Activated CD4-positive, alpha-beta memory T cell treated with anti-CD3 and anti-CD28 coated beads, Interleukin-2, amount 10 ng/mL, durations not matched to agents 7 days and 5 days (primary cell): Measurements from ENCODE around the gene LYPD6B. TPM values are rescaled to one million over a fixed set of nuclear protein-coding genes. Genes with fewer than 3 reads are reported as not detected.

Source experiments
- CTCF ChIA-PET: fragments of 350-600 bp; sonication (Branson Sonifier 250); formaldehyde crosslinking; loops from one replicate; lab custom pipeline; 2021; ENCODE audit warnings: antibody characterized with exemption, inconsistent platforms; lab: Charles Lee
- POLR2A ChIA-PET: fragments of 350-600 bp; sonication (Branson Sonifier 250); formaldehyde crosslinking; loops from one replicate; lab custom pipeline; 2021; ENCODE audit warnings: antibody characterized with exemption; lab: Charles Lee
- DNase-seq: peaks from one replicate; pipeline ENCODE4 v3.0.0-alpha.2; 2020
- H3K27ac Mint-ChIP-seq: one replicate; pipeline ENCODE4 v1.8.0; 2021; ENCODE audit warnings: mild to moderate bottlenecking, mixed read lengths
- H3K27me3 Mint-ChIP-seq: one replicate; pipeline ENCODE4 v1.8.0; 2021; ENCODE audit warnings: mixed read lengths
- H3K36me3 Mint-ChIP-seq: one replicate; pipeline ENCODE4 v1.8.0; 2021; ENCODE audit warnings: low read depth, mixed read lengths
- H3K4me1 Mint-ChIP-seq: one replicate; pipeline ENCODE4 v1.8.0; 2021; ENCODE audit warnings: mixed read lengths
- H3K4me3 Mint-ChIP-seq: one replicate; pipeline ENCODE4 v1.8.0; 2021; ENCODE audit warnings: mild to moderate bottlenecking, mixed read lengths
- H3K9me3 Mint-ChIP-seq: one replicate; pipeline ENCODE4 v1.8.0; 2021; ENCODE audit warnings: mixed read lengths
- total RNA-seq, 2 experiments: library from RNA; stranded (reverse); gene quantifications; one replicate each; pipeline ENCODE4 v1.2.3, GENCODE V29; 2021

LYPD6B gene
- total RNA-seq, 2 experiments from 2014 or later, result 0.20 TPM; not detected in 1

DNA sequence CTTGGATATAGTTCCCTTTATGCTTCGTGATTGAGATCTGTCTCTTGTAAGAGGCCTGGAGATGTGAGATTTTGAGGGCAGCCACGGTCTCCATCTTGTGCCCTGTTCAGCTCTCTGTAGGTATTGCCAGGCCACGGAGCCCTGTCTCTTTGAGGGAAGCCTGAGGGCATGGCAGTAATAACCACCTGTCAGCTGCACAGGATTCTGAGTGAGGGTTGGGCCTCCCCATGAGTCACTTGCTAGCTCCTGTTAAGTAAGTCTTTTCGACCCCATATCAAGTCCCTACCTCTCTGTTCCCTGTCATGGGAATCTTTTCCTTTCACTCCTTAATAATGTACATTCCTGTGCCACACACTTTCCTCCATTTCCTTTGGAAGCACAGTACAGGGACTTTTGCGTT is 20.4 kb downstream of the LYPD6B start:
- H3K9me3 Mint-ChIP-seq, result no peaks in the 10 kb centered on the region

DNA sequence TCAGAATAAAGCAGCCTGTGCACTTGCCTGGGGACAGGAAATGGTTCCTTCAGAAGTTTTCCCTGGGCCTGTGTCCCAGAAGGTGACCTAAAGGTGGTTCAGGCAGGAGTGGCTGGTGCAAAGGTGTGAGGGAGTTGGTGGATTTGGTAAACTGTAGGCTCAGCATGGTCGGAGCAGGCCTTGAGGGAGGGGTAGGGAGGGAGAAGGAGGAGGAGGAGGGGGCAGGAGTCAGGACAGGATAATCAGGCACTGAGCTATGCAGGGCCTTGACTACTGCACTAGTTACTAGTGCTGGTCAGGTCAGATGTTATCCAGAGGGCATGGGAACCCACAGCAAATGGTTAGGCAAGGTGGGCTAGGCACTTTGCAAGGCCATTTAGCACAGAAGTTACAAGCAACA is 21.3 kb downstream of the LYPD6B start:
- Mint-ChIP-seq H3K27ac (no peak overlapping the region), H3K9me3 (no peaks in the 10 kb centered on the region), H3K4me1 (no peaks in the 10 kb centered on the region), H3K27me3 (peaks cover 30% of the 10 kb centered on the region), H3K4me3 (no peak overlapping the region), H3K36me3 (no peaks in the 10 kb centered on the region)
- ChIA-PET CTCF (interaction anchor here (1.4 kb wide), 1 partner anchor 43 kb away, joined by 3 read pairs; no protein-coding TSS in a partner anchor), POLR2A (no interaction called here)
- DNase-seq, result no peak

More for the DNA sequence above, 20.4 kb downstream of the LYPD6B start:
- Mint-ChIP-seq H3K36me3 (no peaks in the 10 kb centered on the region), H3K4me1 (no peaks in the 10 kb centered on the region), H3K27ac (no peak overlapping the region), H3K27me3 (peaks cover 33% of the 10 kb centered on the region), H3K4me3 (no peak overlapping the region)
- no peak for DNase-seq
- CTCF ChIA-PET, result no interaction called here
- POLR2A ChIA-PET, result no interaction called here

DNA sequence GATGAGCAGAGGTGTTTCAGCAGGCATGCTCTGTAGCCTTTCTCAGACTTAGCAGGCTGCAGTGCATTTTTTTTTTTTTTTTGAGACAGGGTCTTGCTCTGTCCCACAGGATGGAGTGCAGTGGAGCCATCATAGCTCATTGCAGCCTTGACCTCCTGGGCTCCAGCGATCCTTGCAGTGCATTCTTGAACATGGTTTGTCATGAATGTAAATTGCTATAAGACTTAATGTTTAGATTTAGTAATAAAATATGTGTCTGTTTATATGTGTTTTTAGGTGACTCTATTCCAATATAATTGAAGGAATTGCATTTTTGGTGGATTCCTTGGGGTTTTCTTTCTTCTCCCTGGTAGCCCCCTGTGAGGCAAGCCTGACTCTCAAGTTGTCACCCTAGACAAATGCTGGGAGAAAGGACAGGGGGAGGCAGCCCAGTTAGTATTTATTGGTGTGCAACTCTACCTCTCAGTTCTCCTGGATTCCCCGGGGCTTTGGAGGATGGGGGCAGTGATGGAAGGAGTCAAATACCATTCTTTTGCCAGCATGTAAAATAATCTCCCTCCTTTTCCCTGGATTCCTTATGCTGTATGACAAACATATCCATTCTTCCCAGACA is 22.7 kb downstream of the LYPD6B start:
- ChIA-PET CTCF (interaction anchor here (1.4 kb wide), 1 partner anchor 44 kb away, joined by 3 read pairs; no protein-coding TSS in a partner anchor), POLR2A (no interaction called here)
- H3K9me3 Mint-ChIP-seq, result no peaks in the 10 kb centered on the region
- no peak overlapping the region for H3K4me3 Mint-ChIP-seq
- no peaks in the 10 kb centered on the region for H3K4me1 Mint-ChIP-seq
- DNase-seq, result no peak
- H3K27ac Mint-ChIP-seq, result no peak overlapping the region
- H3K36me3 Mint-ChIP-seq, result no peaks in the 10 kb centered on the region
- H3K27me3 Mint-ChIP-seq, result peaks cover 18% of the 10 kb centered on the region

DNA sequence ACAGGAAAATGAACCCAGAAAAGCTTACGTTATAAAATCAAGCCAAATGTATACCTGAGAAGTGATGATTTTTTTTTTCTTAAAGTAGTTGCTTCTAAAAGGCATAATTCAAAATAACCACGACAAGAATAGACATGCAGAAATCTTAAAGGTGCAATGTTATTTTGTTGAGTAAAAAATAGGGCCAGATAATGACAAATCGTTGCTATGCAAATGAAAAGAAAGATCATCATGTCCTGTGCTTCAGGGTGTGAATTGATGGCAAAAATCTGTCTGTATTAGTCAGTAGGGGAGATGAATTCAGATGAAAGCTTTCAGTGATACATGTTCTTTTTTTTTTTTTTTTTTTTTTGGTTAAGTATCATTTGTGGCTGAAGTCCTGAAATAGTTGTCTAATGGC is 24.0 kb downstream of the LYPD6B start:
- Mint-ChIP-seq H3K27ac (no peak overlapping the region), H3K36me3 (no peaks in the 10 kb centered on the region), H3K27me3 (peaks cover 15% of the 10 kb centered on the region), H3K9me3 (no peaks in the 10 kb centered on the region), H3K4me3 (no peak overlapping the region), H3K4me1 (no peaks in the 10 kb centered on the region)
- DNase-seq, result no peak
- CTCF ChIA-PET, result no interaction called here
- POLR2A ChIA-PET, result no interaction called here

DNA sequence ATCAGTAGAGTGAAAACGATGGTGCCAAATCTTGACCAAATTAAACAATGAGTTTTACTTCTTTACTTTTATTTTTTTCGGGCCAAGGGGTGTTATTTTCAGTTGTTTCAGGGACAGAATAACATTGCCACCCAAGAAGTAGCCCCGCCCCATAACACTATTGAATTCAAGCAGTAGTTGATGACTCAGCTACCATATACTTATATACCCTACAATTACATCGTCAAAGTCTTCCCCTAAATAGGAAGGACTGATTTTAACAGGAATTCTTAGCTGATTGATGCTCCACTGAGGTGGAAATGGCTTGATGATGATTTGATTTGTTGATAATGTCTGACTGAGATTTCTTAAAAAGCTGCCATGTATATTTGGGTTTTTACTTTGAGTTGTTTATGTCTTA is 24.7 kb downstream of the LYPD6B start:
- peaks cover 10% of the 10 kb centered on the region for H3K27me3 Mint-ChIP-seq
- ChIA-PET CTCF (no interaction called here), POLR2A (no interaction called here)
- peaks cover 2% of the 10 kb centered on the region for H3K4me1 Mint-ChIP-seq
- no peaks in the 10 kb centered on the region for H3K36me3 Mint-ChIP-seq
- no peak for DNase-seq
- no peaks in the 10 kb centered on the region for H3K9me3 Mint-ChIP-seq
- H3K4me3 Mint-ChIP-seq, result no peak overlapping the region
- H3K27ac Mint-ChIP-seq, result no peak overlapping the region

DNA sequence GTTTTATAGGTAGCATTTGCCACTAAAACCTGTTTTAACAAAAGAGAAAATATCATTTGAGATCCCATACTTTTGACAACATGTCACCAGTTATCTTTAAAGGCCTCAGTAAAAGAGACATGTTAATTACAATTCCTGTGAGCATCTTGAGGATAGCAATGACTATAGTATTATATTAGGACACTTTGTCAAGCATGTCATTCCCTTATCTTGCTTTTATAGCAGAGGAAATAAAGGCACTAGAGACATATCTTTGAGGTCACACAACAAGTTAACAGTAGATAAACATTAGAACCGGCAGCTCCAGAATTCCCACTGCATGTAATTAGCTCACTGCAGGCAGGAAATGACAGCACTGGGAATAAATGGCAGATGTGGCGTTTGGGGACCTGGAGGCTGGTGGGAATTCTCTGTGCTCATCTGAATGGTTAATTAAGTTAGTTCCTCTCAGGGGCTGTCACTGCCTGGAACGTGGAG is 25.9 kb downstream of the LYPD6B start:
- no peak overlapping the region for H3K4me3 Mint-ChIP-seq
- no peak overlapping the region for H3K27ac Mint-ChIP-seq
- POLR2A ChIA-PET, result no interaction called here
- DNase-seq, result no peak
- CTCF ChIA-PET, result no interaction called here
- peaks cover 9% of the 10 kb centered on the region for H3K27me3 Mint-ChIP-seq
- H3K4me1 Mint-ChIP-seq, result peaks cover 13% of the 10 kb centered on the region
- H3K36me3 Mint-ChIP-seq, result no peaks in the 10 kb centered on the region
- H3K9me3 Mint-ChIP-seq, result no peaks in the 10 kb centered on the region

DNA sequence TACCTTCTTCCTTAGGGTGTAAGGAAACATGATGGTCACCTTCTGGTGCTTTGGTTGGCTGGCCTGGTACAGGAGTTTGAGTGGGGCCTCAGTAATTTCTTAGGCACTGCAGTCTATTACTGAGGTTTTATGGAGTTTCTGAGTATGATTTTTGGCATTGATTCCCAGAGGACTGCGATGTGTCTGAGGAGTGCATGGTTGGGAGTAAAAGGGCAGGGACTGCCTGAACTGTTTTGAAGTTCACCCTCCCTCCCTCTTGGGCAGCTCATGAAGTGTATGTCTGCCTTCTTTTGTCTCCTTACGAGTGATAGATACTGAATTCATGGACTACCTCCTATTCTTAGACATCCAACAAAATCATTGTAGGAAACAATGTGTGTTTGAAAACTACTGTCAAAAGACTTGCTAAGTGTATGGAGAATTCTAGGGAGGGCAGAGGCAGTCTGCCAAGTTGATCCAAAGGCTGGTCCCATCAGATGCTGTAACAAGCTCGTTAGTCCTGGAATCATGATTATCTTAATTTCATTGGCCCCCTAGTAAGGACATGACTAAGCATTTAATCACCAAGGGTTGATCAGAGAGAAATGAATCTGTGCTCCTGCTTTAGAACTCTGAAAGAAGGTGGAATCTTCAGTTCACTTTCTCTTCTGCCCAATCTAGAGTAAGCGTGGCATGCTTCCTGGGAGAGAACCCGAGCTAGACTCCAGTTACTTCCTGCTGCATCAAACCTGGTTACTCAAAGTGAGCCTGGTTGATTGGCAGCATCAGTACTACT is 26.5 kb downstream of the LYPD6B start:
- Mint-ChIP-seq H3K36me3 (no peaks in the 10 kb centered on the region), H3K27ac (no peak overlapping the region), H3K4me1 (peaks cover 19% of the 10 kb centered on the region), H3K27me3 (peaks cover 9% of the 10 kb centered on the region), H3K4me3 (no peak overlapping the region), H3K9me3 (no peaks in the 10 kb centered on the region)
- ChIA-PET CTCF (no interaction called here), POLR2A (no interaction called here)
- DNase-seq, result no peak

DNA sequence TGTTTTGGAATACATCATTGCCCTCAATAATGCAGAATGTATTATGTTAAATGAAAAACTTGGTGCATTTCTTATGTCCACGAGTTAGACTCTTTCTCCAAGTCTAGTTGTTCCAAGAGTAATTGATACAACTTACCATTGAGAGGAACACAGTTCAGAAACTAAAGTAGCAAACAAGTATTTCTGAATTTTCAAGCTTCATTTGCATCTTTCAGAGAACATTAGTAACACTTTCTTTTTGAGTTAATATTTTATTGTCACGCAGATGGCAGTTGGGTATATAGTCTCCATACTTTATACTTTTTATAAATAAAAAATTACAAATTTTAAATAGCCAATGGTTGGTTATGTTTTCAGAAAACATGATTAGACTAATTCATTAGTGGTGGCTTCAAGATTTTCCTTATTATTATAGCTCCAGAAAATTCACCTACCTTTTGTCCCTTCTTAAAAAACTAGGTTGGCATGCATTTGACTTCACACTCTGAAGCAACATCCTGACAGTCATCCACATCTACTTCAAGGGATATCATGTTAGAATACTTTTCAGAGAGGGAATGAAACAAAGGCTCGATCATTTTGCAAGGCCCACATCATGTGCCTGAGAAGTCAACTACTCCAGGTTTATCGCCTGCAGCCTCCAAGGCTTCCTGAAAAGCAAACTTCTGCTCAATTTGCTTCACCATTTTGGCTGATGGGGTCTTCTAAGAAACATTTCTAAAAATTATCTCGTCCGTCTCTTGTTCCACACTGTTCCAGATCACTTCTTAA is 29.9 kb downstream of the LYPD6B start:
- Mint-ChIP-seq H3K36me3 (no peaks in the 10 kb centered on the region), H3K4me1 (peaks cover 30% of the 10 kb centered on the region), H3K27ac (peak overlapping the region; percentile 72), H3K4me3 (no peak overlapping the region), H3K9me3 (no peaks in the 10 kb centered on the region), H3K27me3 (peaks cover 9% of the 10 kb centered on the region)
- DNase-seq, result no peak
- ChIA-PET POLR2A (no interaction called here), CTCF (no interaction called here)

DNA sequence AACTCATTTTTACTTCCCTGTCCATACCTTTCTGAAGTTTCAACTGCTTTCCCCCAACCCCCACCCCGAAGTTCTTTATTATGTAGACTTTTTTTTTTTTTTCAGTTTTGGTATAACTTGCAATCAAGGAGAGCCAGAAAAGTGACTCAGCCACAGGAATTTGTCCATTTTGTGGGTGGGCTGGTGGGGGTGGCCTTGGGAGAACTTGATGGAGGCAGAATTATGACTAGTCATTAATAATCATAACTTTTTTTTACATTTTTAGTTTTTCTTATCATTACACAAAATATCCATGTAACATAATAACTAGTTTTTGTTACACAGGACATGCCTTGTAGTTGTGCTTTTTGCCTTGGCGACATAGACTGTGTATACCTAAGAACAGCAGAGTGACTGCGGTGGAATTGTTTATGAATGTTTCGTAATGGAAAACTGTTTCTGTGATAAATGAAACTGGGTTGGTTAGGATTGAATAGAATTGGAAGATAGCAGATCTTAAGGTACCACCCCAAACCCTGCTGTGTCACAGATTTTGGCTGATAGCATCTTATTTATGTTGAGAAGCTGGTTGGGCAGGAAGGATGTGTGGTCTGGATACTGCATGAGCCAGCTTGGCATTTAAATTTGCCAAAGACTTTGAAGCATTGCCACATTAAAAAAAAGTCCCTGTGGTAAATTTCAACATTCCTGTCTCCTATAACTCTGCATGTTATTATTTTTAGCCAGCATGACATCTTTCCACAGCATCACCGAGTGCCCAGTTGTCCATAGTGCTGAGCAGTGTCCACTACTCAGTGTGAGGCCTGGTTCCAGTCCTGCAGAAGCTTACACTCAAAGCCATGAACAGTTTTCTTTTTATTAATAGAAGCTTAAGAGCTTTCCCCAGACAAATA is 30.7 kb downstream of the LYPD6B start:
- DNase-seq, result peak; percentile 61
- Mint-ChIP-seq H3K27me3 (peaks cover 11% of the 10 kb centered on the region), H3K4me1 (peaks cover 30% of the 10 kb centered on the region), H3K36me3 (no peaks in the 10 kb centered on the region), H3K4me3 (no peak overlapping the region), H3K27ac (peak overlapping the region; percentile 72), H3K9me3 (no peaks in the 10 kb centered on the region)
- POLR2A ChIA-PET, result interaction anchor here (0.7 kb wide), 1 partner anchor 9 kb away, joined by 4 read pairs; no protein-coding TSS in a partner anchor
- CTCF ChIA-PET, result interaction anchor here (0.9 kb wide), 1 partner anchor 9 kb away, joined by 4 read pairs; no protein-coding TSS in a partner anchor

DNA sequence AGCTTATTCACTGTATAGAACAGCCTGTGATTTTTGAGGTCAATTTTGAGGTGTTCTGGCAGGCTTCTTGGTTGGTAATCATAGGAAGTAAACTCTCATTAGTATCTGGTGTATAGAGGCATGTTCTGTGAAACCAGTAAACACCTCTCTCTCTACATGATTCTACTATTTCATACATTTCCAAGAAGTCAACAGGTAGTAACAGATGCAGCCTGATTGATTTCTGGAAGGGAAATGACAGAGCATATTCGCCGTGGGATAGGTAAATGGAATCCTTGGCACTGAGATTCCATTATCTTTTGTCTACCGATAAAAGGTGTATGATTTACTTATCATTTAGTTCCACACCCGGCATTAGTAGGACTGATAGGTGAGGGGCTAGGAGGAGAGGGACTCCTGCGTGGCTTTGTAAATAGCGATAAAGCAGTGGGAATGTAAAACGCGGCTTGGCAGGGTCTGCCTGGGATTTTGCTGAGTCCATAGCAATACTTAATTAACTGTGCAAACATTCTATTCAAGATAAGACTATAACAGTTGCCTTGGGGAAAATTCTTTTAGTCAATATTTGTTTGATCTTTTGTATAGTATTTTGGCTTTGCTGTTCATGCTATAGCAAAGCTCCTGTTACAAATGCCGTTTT is 32.3 kb downstream of the LYPD6B start:
- no peak overlapping the region for H3K27ac Mint-ChIP-seq
- CTCF ChIA-PET, result no interaction called here

DNA sequence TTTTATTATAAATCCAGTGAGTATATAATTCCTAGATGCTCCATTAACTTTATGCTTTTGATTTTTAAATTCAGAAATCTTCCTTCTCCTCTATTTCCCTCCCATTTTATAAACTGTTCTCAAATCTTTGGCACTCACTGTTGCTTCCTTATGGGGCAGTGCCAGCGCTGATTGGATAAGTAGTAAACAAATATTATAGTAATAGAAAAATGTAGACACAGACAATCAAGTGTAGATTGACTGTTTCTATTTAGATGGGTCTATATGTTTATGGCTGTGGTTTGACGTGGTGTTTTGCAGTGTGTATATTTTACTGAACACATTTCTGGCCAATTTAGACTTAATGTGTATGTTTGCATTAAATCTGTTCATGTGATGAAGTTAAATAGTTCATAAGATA is 36.6 kb downstream of the LYPD6B start:
- Mint-ChIP-seq H3K27ac (no peak overlapping the region), H3K4me1 (peaks cover 10% of the 10 kb centered on the region), H3K9me3 (no peaks in the 10 kb centered on the region), H3K4me3 (no peak overlapping the region), H3K36me3 (no peaks in the 10 kb centered on the region), H3K27me3 (peaks cover 17% of the 10 kb centered on the region)
- ChIA-PET CTCF (no interaction called here), POLR2A (no interaction called here)
- no peak for DNase-seq

More for the DNA sequence above, 32.3 kb downstream of the LYPD6B start:
- peaks cover 30% of the 10 kb centered on the region for H3K4me1 Mint-ChIP-seq
- no peak for DNase-seq
- H3K27me3 Mint-ChIP-seq, result peaks cover 12% of the 10 kb centered on the region
- POLR2A ChIA-PET, result no interaction called here
- no peaks in the 10 kb centered on the region for H3K36me3 Mint-ChIP-seq
- H3K4me3 Mint-ChIP-seq, result no peak overlapping the region
- no peaks in the 10 kb centered on the region for H3K9me3 Mint-ChIP-seq

DNA sequence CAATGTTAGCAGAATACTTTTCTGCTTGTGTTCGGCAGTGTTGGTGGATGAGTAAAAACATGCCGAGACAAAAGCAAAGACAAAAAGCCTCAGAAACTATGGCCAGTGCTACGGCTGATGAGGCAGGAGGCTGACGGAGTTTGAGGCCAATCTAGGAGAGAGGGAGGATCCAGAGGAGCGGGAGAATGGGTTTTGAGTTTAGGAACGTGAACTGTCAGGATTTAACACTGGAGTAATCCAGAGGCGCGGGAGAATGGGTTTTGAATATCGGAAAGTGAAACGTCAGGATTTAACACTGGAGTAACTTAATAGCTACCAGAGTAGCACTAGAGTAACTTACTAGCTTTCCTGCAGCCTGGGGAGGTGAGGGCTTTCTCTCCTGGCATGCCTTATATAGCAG is 37.4 kb downstream of the LYPD6B start:
- no peak for DNase-seq
- POLR2A ChIA-PET, result no interaction called here
- H3K27ac Mint-ChIP-seq, result no peak overlapping the region
- CTCF ChIA-PET, result no interaction called here
- no peak overlapping the region for H3K4me3 Mint-ChIP-seq
- H3K36me3 Mint-ChIP-seq, result no peaks in the 10 kb centered on the region
- H3K4me1 Mint-ChIP-seq, result peaks cover 2% of the 10 kb centered on the region
- no peaks in the 10 kb centered on the region for H3K9me3 Mint-ChIP-seq
- peaks cover 17% of the 10 kb centered on the region for H3K27me3 Mint-ChIP-seq
